Stimulated activated CD8-positive, alpha-beta memory T cell treated with anti-CD3 and anti-CD28 coated beads, Interleukin-4, amount 100 ng/mL, for 24 hours (primary cell): Measurements from ENCODE around the gene MOGAT3.

ENCODE experiments used
- DNase-seq: peaks from one replicate; pipeline ENCODE4 v3.0.0-alpha.2; 2020; ENCODE audit warnings: low read depth

The MOGAT3 gene

DNA sequence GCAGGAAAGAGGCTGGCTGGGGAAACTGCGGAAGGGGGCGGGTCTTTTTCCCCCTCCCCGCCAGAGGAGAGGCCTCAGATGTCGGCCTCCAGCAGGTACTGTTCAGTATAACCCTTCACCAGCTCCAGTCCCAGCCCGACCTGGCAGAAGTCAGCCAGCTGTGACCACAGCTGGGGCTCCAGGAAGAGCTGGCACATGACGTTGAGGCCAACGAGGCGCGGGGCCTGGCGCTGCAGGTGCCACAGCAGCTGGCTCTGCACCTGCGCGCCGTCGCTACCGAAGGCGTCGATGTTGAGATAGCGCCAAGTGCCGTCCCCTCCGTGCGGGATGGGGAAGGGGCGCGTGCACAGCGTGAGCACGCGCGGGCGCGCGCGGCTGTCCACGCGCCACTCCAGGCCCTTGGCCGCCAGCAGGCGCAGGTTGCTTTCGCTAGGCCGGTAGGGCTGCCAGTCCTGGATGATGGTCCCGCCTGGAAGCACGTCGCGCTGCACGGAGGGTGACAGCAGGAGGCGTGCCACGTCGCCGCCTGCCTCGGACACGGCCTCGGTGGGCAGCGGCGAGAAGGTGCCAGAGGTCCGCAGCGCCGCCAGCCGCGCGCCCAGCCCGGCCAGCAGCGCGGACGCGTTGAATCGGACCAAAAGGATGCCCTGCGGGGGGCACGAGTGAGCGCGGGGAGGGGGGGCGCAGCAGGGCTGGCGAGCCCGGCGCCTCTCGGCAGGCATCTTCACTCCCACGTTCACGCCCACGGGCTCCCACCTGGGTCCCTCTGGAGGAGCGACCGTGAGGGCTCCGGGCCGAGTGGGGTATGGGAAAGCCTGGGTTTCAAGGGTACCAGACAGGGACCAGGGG, 28.6 kb downstream of the MOGAT3 start:
- no peak for DNase-seq

DNA sequence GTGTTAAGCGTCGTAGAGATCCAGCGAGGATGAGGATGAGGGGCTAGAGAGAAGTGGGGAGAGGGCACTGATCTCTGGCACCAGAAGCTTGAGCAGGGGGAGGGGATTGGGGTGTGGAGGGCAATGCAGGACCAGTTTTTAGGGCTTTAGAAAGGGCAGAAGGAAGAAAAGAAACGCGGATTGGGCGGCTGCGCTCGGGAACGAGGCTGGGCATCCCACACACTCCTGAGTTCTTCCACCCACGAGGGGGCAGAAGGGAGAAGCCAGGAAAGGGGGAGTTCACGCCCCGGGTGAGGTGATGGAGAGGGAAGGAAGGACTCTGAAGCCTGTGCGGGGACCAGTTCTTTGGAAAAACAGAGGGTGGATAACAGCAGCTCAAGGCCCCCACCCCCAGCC, 29.4 kb downstream of the MOGAT3 start:
- DNase-seq, result no peak

DNA sequence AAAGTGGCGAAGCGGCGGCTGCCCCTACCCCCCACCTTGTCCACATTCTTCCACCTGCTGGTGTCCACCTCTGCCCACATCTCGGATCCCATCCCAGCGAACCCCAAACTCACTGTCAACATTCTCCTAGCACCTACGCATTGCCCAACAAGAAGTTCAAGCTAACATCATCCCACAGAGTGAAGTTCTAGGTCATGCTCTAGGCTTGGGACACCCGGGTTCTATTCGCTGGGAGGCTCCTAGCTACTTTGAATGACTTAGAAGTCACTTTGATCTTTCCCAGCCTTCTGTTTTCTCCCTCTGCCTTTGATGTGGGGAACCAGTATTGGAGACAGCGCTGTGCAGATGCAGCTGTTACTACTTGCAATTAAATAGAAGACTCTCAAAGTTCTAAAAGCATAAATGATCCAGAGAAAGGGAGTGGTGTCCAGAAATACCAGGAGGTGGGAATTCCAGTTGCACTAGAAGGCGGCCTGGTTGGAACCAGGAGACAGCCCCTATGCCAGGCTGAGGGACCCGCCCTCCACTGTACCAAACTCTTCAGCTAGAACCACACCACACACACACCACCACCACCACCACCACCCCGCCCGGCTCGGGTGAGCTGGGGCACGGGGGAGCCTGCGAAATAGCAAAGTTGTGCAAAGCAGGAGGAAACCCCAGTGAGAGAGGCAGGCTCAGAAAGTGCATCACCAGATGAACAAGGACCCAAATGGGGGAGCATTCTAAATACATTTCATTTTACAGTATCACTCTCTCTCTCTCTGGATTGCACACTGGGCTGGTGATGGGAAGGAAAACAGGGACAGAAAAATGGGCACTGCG, 30.0 kb downstream of the MOGAT3 start:
- DNase-seq, result no peak

DNA sequence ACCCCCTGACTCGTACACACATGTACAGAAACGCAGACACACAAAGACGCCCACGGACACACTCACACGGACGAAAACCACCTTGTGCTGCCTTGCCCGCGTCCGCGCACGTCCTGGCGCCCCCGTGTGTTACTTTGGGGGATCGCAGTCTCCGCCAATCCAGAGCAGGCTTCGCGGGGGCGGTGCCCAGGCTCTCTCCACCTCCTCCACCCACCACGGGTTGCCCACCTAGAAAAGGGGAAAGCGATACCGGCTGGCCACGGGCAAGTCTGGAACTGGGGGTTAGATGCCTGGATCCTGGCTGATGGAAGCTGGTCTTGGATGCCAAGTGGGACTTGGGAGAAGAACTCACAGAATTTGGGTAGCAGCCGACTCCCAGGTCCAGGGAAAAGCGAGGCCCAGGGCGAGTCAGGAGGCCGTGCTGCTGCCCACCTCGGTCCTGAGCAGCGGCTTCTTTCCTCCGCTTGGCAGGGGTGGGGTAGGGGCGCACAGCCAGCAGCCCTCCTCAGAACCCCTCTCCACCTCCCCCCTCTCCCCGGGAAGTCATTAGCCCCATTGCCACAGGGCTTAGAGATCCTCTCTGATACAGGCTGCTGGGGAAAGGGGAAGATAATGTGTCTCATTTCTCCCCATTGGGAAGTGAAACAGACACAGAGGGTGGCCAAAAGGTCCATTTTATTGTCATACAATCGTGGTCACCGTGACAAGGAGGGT, 30.8 kb downstream of the MOGAT3 start:
- peak; percentile 66 for DNase-seq

DNA sequence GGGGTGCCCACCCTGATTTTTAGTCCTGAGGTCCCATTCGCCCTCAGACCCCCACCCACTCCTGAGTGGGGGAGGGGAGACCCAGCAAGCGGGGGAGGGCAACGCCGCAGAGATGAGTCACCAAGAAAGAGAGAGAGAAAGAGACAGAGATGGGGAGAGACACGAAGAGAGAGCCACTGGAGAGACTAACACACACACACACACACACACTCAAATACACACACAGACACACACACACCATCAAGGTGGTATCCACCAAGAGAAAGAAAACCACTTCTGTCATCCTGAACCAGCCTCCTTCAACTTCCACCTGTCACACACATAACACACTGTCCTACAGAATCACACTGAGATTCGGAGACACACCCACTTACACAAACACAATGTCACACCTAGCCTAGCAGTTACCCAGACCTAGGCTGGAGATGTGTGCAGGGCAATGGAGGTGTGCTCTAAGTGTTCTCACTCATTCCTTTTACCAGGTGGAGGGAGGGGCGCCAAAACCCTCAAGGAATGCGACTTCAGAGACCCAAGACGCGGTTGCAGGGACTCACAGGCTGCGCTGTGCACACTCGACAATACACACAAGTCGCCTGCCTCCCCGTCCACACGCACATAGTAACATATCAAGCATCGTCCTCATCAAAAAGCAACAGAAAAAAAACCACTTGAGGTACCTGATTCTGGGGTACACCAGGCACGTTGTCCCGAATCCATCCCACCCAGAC, 31.6 kb downstream of the MOGAT3 start:
- DNase-seq, result no peak

DNA sequence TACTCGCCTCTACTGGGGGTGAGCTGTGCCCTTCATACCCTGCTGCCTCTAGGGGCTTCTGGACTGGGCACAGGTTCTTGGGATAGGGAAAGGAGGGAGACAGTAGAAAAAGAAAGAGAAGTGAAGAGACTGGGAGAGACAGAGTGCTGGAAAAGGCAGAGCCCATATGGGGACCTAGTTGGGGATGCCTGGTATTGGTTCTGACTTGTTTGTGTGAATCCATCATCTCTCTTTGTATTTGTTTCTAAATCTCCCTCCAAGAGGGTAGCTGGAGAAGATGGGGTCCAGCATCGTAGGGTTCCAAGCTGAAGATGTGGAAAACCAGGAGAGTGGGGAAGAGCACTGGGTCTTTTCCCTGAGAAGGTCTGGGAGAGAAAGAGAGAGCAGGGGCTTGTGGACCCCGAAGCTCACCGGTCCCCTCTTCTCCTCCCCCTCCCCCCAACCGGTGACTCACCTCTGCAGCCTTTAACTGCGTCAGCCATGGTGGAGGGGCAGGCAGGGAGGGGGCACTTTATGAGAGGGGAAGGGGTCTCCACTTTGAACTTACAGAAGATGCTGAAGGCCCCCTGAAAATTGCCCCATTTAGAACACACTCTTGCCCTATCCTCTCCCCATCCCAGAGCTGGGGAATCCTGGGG, 32.3 kb downstream of the MOGAT3 start:
- DNase-seq, result no peak

DNA sequence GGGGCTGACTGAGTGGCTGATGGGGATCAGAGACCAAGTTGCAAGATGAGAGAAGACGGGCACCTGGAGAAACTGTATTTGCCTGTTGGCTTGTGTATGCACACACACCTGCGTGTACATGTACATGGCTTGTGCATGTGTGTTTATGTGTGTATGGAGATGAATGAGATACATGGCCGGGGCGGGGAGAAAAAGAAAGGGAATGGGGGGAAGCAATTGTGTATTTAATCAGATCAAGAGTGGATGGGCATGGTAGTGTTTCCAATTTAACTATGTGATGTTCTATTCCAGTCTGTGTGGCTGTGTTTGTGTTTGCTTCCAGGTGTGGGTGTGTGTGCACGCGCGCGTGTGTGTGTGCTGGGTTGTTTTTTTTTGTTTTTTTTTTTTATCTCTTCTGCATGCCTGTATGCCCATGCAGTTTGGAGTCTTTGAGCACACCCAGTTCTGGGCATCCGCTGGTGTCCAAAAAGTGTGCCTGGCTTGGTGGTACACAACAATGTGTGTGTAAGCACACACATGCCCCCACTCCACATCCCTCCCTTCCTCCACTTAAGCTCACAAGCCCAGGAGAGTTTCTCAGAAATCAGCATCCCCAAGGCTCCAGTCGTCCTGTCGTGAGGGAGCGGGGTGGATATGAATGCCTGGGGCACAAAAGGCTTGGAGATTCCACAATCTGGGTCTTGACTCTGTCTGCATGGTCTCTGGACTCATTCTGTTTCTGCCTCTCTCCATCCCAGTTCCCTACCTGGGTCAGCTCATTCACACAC, 33.0 kb downstream of the MOGAT3 start:
- DNase-seq, result no peak

DNA sequence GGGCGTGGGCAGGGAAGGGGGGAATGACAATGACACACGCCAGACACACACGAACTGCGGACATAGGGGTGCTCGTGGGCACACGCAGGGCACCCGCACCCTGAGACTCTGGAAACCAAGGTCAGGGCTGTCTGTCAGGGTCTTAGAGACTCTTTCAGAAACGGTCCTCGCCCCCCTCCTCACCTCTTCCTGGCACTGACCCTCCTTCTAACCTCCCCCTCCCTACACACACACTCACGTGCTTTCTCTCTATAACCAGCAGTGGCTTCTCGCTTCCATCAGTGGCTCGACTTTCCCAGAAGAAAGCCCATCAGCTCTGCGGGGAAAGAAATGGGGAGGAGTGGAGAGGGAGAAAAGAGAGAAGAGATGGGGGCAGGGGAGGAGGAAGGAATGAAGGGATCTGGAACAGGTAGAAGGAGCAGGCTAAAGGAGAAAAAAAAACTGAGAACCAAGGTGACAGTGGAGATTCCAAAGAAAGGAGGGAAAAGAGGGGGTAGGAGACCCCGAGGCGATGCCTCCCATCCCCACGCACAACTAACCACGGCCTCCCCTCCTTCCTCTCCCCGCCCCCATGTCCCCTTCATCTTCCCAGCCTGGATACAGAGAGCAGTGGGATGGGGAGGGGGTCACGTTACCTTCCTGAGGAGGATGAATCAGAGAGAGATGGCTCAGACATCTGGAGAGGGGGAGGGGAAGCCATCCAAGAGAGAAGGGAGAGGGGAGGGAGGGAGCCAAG, 33.8 kb downstream of the MOGAT3 start:
- no peak for DNase-seq

DNA sequence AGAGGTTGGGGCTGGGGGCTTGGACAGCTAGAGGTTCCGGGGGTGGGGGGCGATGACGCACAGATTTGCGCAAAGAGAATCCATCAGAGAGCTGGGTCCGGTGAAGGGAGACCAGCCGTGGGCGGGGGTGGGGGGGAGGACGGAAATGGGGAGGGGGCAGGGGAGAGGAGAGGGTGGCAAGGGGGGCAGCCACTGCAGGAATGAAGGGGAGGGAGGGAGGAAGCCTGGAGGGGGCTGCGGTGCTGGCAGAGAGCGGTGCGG, 34.3 kb downstream of the MOGAT3 start:
- no peak for DNase-seq

DNA sequence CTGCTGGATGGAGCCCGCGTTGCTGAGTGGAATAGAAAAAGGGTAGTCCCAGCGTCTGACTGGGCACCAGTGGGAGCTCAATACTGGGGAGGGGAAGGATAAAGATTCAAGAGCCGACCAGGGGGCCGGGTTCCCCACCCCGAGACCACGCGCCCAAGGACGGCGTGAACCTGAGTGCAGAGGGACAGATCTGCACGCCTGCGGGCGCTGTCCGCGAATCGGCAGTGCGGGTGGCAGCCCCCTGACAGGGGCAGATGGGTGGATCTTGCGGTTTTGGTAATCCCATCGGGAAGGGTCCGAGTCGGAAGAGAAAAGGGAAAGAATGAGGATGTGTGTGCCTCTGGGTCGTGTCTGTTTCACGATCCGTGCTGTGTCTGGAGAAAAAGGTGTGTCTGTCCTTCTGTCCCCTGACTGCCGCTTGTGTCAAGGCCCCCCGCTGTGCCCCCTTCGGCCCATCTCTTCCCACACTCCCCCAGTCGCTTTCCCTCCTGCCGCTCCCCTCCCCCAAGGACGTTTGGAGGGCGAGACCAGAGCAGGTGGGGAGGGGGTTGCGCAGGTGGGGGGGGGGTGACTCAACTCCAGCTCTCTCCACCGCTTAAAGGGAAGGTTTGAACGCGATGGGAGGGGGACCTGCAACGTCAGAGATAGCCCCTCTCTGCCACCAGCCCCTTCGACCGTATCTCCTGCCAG, 34.7 kb downstream of the MOGAT3 start:
- DNase-seq, result no peak

DNA sequence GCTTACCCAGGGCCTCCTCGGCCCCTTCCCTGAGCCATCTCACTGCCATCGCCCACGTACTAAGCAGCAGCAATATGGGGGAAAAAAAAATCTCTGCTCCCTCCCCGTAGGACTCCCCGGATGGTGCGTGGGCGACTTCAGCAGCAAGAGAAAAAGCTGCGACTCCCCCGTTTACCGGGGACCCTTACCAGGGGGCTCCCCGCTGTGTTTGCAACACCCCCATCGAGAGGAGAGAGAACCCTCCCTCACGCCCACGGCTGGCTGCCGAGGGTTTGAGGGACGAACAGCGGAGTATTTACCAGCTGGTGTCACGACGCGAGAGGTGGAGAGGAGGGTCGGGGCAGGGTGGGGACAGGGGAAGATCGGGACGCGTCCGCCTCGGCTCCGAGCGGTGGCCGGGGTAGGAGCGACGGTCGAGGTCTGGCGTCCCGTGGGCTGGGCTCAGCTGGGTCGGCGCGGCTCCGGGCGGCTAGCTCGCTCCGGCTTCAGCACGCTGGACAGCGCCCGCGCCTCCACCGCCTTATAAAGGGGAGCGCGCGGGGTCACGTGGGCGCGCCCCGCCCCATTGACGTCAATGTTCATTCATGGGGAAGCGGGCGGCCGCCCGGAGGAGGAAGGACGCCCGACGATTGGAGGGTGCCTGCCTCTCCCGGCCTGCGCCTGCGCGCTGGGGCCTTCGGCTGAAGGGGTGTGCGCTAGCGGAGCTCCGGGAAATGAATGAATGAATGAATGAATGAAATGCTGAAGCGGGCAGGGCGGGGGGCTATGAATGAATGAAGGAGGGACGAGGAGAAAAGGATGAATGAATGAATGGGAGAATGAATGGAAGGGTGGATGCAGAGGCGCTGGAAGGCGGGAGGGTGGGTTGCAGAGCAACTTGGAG, 35.5 kb downstream of the MOGAT3 start, which contains the start of gene VGF:
TSS of gene VGF (minus strand) at position 495 of the 883 bp plus-strand sequence. CDS start 726 bp downstream, outside the sequence.
- peak; percentile 88 for DNase-seq

DNA sequence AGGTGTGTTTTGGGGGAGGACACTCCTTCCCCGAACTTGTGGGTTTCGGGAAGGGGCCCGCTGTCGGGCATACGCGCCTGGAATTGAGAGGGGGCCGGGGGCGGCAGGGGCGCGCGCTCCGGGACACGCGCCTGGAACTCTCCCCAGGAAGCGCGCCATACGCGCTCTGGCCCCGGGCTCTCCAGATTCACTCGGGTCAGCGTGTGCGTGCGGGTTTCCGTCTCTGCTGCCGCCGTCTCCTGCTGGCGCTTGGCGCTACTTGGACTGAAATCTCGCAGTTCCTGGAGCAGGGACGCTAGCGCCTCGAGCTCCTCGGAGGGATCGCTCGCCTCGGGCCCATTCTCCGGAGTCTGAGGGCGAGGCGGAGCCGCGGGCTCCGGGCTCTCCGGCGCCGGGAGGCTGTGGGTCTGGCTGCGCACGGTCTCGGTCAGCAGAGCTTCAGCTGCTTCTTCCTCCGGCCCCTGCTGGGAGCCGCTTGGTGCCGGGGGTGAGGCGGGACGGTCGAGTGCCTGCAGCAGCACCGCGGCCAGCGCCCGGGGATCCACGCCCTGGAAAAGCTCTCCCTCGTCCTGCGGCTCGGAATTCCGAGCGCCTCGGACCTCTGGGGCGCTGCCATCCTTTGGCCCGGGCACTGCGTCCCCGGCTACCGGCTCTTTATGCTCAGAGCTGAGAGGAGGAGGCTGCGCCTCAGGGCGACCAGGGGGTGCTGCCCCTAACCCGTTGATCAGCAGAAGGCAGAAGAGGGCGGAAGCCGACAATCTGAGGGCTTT, 36.6 kb downstream of the MOGAT3 start:
- DNase-seq, result no peak

DNA sequence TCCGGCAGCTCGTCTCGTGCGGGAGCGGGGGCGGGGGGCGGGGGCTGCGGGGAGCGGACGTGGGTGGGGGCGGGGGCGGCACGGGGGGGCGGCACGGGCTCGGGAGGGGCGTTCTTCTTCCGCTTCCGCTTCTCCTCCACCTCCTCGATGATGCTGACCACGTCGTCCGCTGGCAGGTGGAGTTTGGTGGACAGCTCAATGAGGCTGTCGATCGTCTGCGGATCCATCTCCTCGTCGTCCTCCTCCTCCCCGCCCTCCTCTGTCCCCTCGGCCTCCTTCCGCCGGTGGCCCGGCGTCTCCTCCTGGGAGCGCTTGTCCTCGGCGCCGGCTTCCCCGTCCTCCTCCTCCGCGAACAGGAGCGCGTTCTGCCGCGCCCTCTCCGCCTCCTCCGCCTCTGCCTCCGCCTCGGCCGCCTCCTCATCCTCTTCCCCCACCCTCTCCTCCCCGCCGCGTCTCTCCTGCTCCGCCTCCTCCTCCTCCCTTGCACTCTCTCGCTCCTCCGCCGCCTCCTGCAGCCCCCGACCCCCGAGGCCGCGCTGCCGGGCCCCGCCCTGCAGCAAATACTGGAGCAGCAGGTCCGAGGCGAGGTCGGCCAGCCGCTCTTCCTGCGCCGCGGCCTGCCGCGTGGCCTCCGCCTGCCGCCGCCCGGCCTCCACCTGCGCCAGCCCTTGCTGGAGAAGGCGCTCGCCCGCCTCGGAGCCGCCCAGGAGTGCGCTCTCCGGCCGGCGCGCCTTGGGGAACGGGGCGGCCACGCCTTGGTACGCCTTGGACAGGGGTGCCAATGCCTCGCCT, 37.4 kb downstream of the MOGAT3 start:
- DNase-seq, result no peak

DNA sequence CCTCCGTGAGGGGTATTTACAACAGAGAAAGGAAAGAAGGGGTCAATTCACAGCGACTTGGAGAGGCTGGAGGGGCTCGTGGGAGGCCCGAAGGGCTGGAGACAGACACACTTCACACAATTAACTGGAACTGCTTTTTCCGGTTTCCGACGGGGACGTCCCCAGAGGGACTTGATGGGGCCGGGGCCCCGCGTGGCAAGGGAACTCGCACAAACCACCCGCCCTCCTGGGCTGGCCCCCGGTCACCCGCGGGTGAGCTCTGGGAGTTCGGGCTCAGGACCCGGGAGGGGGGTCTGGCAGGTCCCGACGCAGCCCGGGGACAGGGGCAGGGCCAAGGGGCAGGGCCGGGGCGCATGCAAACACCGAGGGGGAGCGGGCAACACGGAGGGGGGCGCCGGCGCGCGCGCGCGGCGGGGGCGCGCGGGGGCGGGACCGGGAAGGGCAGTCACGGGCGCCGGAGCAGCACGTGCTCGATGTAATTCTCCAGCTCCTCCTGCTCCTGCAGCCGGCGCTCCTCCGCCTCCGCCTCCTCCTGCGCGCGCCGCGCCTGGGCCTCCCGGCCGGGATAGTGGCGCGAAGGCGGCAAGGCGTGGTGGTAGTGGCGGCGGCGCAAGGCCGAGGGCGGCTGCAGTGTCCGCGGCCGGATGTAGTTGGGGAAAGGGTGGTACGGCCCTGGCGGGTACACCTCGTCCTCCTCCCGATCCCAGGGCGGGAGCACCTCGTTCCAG, 38.1 kb downstream of the MOGAT3 start:
- DNase-seq, result no peak

DNA sequence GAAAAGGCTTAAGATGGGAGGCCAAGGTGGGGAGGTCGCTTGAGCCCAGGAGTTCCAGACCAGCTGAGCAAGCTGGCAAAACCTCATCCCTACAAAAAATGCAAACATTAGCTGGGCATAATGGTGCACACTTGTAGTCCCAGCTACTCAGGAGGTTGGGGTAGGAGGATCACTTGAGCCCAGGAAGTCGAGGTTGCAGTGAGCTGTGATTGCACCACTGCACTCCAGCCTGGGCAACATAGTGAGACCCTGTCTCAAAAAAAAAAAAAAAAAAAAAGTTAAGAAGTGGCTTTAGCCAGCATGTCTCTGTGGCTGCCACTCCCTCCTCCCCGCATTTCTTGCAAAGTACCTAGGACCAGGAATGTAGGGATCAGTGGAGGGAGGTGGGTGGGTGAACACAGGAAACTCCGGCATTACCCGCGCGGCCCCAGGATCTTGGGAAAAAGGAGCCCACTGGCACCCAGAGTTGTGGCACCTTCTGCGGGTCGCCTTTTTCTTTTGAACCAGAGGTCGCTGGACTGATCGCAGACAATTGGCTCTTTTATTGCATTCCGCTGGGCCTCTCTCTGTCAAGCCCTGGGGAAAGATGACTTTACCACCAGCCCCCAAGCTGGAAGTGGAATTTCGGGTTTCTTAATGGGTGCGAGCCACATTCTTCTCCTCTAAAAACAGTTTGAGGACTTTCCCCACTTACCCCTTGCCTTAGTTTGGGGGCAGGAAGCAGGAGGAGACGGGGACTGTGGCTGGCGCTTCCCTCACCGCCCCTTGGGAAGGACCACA, 39.0 kb downstream of the MOGAT3 start:
- DNase-seq, result no peak
